HEK293T (cell line): ENCODE results near the gene ETNPPL.

Experiments
- ARNT ChIP-seq: fragments of 450-650 bp; IDR thresholded peaks from 2 replicates; pipeline ENCODE4 v1.6.1; 2017; ENCODE audit warnings: mild to moderate bottlenecking
- ELF4 ChIP-seq: fragments of 450-650 bp; IDR thresholded peaks from 2 replicates; pipeline ENCODE4 v1.6.1; 2017; ENCODE audit warnings: antibody characterized with exemption
- NFRKB ChIP-seq: fragments of 450-650 bp; IDR thresholded peaks from 2 replicates; pipeline ENCODE4 v1.6.1; 2016; ENCODE audit warnings: mild to moderate bottlenecking, moderate library complexity
- SP1 ChIP-seq: fragments of 450-650 bp; IDR thresholded peaks from 2 replicates; pipeline ENCODE4 v1.6.1; 2017
- ZNF384 ChIP-seq: fragments of 450-650 bp; IDR thresholded peaks from 2 replicates; pipeline ENCODE4 v1.6.1; 2016

- no peak for TF ChIP-seq SP1
- TF ChIP-seq ZNF384: no peak
- no peak for TF ChIP-seq NFRKB
- no peak for TF ChIP-seq ARNT
- TF ChIP-seq ELF4: no peak
Observed at GRCh38 chr4:108696160-108696559, 66.7 kb downstream of the ETNPPL start.
